Activated CD4-positive, alpha-beta T cell treated with anti-CD3 and anti-CD28 coated beads, Interleukin-2, amount 10 ng/mL, durations not matched to agents 7 days and 5 days (primary cell): ENCODE results near the gene CNTN5. TPM values are rescaled to one million over a fixed set of nuclear protein-coding genes. Genes with fewer than 3 reads are reported as not detected.

Source experiments
- CTCF ChIA-PET: fragments of 350-600 bp; sonication (Branson Sonifier 250); formaldehyde crosslinking; loops from one replicate; lab custom pipeline; 2021; ENCODE audit warnings: antibody characterized with exemption; lab: Charles Lee
- POLR2A ChIA-PET: fragments of 350-600 bp; sonication (Branson Sonifier 250); formaldehyde crosslinking; loops from one replicate; lab custom pipeline; 2021; ENCODE audit warnings: antibody characterized with exemption; lab: Charles Lee
- DNase-seq: peaks from one replicate; pipeline ENCODE4 v3.0.0-alpha.2; 2020
- H3K27ac Mint-ChIP-seq: one replicate; pipeline ENCODE4 v1.8.0; 2021; ENCODE audit warnings: mild to moderate bottlenecking, moderate library complexity, mixed read lengths
- H3K27me3 Mint-ChIP-seq: one replicate; pipeline ENCODE4 v1.8.0; 2021; ENCODE audit warnings: mixed read lengths
- H3K36me3 Mint-ChIP-seq: one replicate; pipeline ENCODE4 v1.8.0; 2021; ENCODE audit warnings: low read depth, mixed read lengths
- H3K4me1 Mint-ChIP-seq: one replicate; pipeline ENCODE4 v1.8.0; 2021; ENCODE audit warnings: mixed read lengths
- H3K4me3 Mint-ChIP-seq: one replicate; pipeline ENCODE4 v1.8.0; 2021; ENCODE audit warnings: mild to moderate bottlenecking, moderate library complexity, mixed read lengths
- H3K9me3 Mint-ChIP-seq: one replicate; pipeline ENCODE4 v1.8.0; 2021; ENCODE audit warnings: mixed read lengths
- total RNA-seq, 2 experiments: library from RNA; stranded (reverse); gene quantifications; one replicate each; pipeline ENCODE4 v1.2.3, GENCODE V29; 2021

Gene CNTN5
- total RNA-seq, 2 experiments from 2014 or later, result not detected

GRCh38 chr11:100319691-100320090 is 1298.9 kb downstream of the CNTN5 start:
- Mint-ChIP-seq H3K36me3 (no peaks in the 10 kb centered on the region), H3K27ac (no peak overlapping the region), H3K4me1 (no peaks in the 10 kb centered on the region), H3K4me3 (no peak overlapping the region), H3K27me3 (no peaks in the 10 kb centered on the region), H3K9me3 (peaks cover 6% of the 10 kb centered on the region)
- ChIA-PET POLR2A (no interaction called here), CTCF (no interaction called here)
- DNase-seq, result no peak

GRCh38 chr11:100328626-100329340 is 1308.0 kb downstream of the CNTN5 start:
- CTCF ChIA-PET, result no interaction called here
- no peak overlapping the region for H3K4me3 Mint-ChIP-seq
- H3K27me3 Mint-ChIP-seq, result no peaks in the 10 kb centered on the region
- DNase-seq, result no peak
- H3K36me3 Mint-ChIP-seq, result no peaks in the 10 kb centered on the region
- H3K9me3 Mint-ChIP-seq, result peaks cover 8% of the 10 kb centered on the region
- H3K4me1 Mint-ChIP-seq, result no peaks in the 10 kb centered on the region
- POLR2A ChIA-PET, result no interaction called here
- no peak overlapping the region for H3K27ac Mint-ChIP-seq

GRCh38 chr11:100329352-100329751 is 1308.6 kb downstream of the CNTN5 start:
- DNase-seq, result no peak
- Mint-ChIP-seq H3K4me1 (no peaks in the 10 kb centered on the region), H3K4me3 (no peak overlapping the region), H3K27me3 (no peaks in the 10 kb centered on the region), H3K27ac (no peak overlapping the region), H3K36me3 (no peaks in the 10 kb centered on the region), H3K9me3 (peaks cover 11% of the 10 kb centered on the region)
- ChIA-PET CTCF (no interaction called here), POLR2A (no interaction called here)

- no peaks in the 10 kb centered on the region for H3K4me1 Mint-ChIP-seq
- DNase-seq, result no peak
- H3K27ac Mint-ChIP-seq, result no peak overlapping the region
- ChIA-PET POLR2A (no interaction called here), CTCF (no interaction called here)
- H3K36me3 Mint-ChIP-seq, result no peaks in the 10 kb centered on the region
- no peaks in the 10 kb centered on the region for H3K27me3 Mint-ChIP-seq
- H3K4me3 Mint-ChIP-seq, result no peak overlapping the region
- H3K9me3 Mint-ChIP-seq, result peaks cover 14% of the 10 kb centered on the region
Observed at GRCh38 chr11:100336873-100337272, 1316.1 kb downstream of the CNTN5 start.

GRCh38 chr11:100338144-100338840 is 1317.5 kb downstream of the CNTN5 start:
- Mint-ChIP-seq H3K27ac (no peak overlapping the region), H3K36me3 (no peaks in the 10 kb centered on the region), H3K9me3 (peaks cover 11% of the 10 kb centered on the region), H3K4me3 (no peak overlapping the region), H3K27me3 (no peaks in the 10 kb centered on the region), H3K4me1 (no peaks in the 10 kb centered on the region)
- ChIA-PET POLR2A (no interaction called here), CTCF (no interaction called here)
- DNase-seq, result no peak

GRCh38 chr11:100340466-100341319 is 1319.9 kb downstream of the CNTN5 start:
- Mint-ChIP-seq H3K4me1 (no peaks in the 10 kb centered on the region), H3K27me3 (no peaks in the 10 kb centered on the region), H3K9me3 (peaks cover 6% of the 10 kb centered on the region), H3K36me3 (no peaks in the 10 kb centered on the region), H3K4me3 (no peak overlapping the region), H3K27ac (no peak overlapping the region)
- no peak for DNase-seq
- POLR2A ChIA-PET, result no interaction called here
- CTCF ChIA-PET, result no interaction called here

GRCh38 chr11:100353083-100353482 is 1332.3 kb downstream of the CNTN5 start:
- Mint-ChIP-seq H3K27ac (no peak overlapping the region), H3K4me3 (no peak overlapping the region), H3K9me3 (no peaks in the 10 kb centered on the region), H3K27me3 (no peaks in the 10 kb centered on the region), H3K4me1 (no peaks in the 10 kb centered on the region), H3K36me3 (no peaks in the 10 kb centered on the region)
- ChIA-PET CTCF (no interaction called here), POLR2A (no interaction called here)
- no peak for DNase-seq

- ChIA-PET POLR2A (no interaction called here), CTCF (interaction anchor here (1.6 kb wide), 1 partner anchor 27 kb away, joined by 3 read pairs; no protein-coding TSS in a partner anchor)
- Mint-ChIP-seq H3K36me3 (no peaks in the 10 kb centered on the region), H3K9me3 (peaks cover 3% of the 10 kb centered on the region), H3K27ac (no peak overlapping the region), H3K4me1 (no peaks in the 10 kb centered on the region), H3K4me3 (no peak overlapping the region), H3K27me3 (no peaks in the 10 kb centered on the region)
- no peak for DNase-seq
Observed at GRCh38 chr11:100354736-100355135, 1334.0 kb downstream of the CNTN5 start.

- no peaks in the 10 kb centered on the region for H3K27me3 Mint-ChIP-seq
- ChIA-PET POLR2A (no interaction called here), CTCF (no interaction called here)
- no peak overlapping the region for H3K27ac Mint-ChIP-seq
- no peaks in the 10 kb centered on the region for H3K4me1 Mint-ChIP-seq
- peaks cover 7% of the 10 kb centered on the region for H3K9me3 Mint-ChIP-seq
- H3K4me3 Mint-ChIP-seq, result no peak overlapping the region
- DNase-seq, result no peak
- H3K36me3 Mint-ChIP-seq, result no peaks in the 10 kb centered on the region
Observed at GRCh38 chr11:100356035-100356434, 1335.3 kb downstream of the CNTN5 start.

- Mint-ChIP-seq H3K4me1 (no peaks in the 10 kb centered on the region), H3K36me3 (no peaks in the 10 kb centered on the region), H3K27me3 (no peaks in the 10 kb centered on the region), H3K4me3 (no peak overlapping the region), H3K9me3 (peaks cover 7% of the 10 kb centered on the region), H3K27ac (no peak overlapping the region)
- POLR2A ChIA-PET, result no interaction called here
- DNase-seq, result no peak
- CTCF ChIA-PET, result no interaction called here
Observed at GRCh38 chr11:100359281-100359680, 1338.5 kb downstream of the CNTN5 start.

- H3K4me3 Mint-ChIP-seq, result no peak overlapping the region
- H3K9me3 Mint-ChIP-seq, result peaks cover 9% of the 10 kb centered on the region
- H3K27ac Mint-ChIP-seq, result no peak overlapping the region
- H3K4me1 Mint-ChIP-seq, result no peaks in the 10 kb centered on the region
- DNase-seq, result no peak
- no peaks in the 10 kb centered on the region for H3K36me3 Mint-ChIP-seq
- CTCF ChIA-PET, result no interaction called here
- POLR2A ChIA-PET, result no interaction called here
- H3K27me3 Mint-ChIP-seq, result no peaks in the 10 kb centered on the region
Observed at GRCh38 chr11:100367892-100368291, 1347.1 kb downstream of the CNTN5 start.

- ChIA-PET CTCF (no interaction called here), POLR2A (no interaction called here)
- Mint-ChIP-seq H3K9me3 (peaks cover 8% of the 10 kb centered on the region), H3K4me3 (no peak overlapping the region), H3K27ac (no peak overlapping the region), H3K27me3 (no peaks in the 10 kb centered on the region), H3K4me1 (no peaks in the 10 kb centered on the region), H3K36me3 (no peaks in the 10 kb centered on the region)
- DNase-seq, result no peak
Observed at GRCh38 chr11:100383357-100383865, 1362.7 kb downstream of the CNTN5 start.

GRCh38 chr11:100396266-100396665 is 1375.5 kb downstream of the CNTN5 start:
- ChIA-PET CTCF (no interaction called here), POLR2A (no interaction called here)
- peaks cover 7% of the 10 kb centered on the region for H3K9me3 Mint-ChIP-seq
- no peaks in the 10 kb centered on the region for H3K36me3 Mint-ChIP-seq
- DNase-seq, result no peak
- H3K4me3 Mint-ChIP-seq, result no peak overlapping the region
- no peak overlapping the region for H3K27ac Mint-ChIP-seq
- H3K4me1 Mint-ChIP-seq, result no peaks in the 10 kb centered on the region
- H3K27me3 Mint-ChIP-seq, result no peaks in the 10 kb centered on the region
